GM18873 (cell line): ENCODE data around the gene TBX5.
"Not testable (repeated sequence)": the region's sequence is repeated elsewhere in the genome, so short reads cannot be mapped to it uniquely, and the experiment has no call there.

Source experiments
- ATAC-seq: cut with Tn5 transposase; IDR thresholded peaks from one replicate; pipeline ENCODE4 v1.9.1; 2021; ENCODE audit warnings: mild to moderate bottlenecking, moderate library complexity, moderate number of reproducible peaks; ENCODE audit not compliant: unreplicated experiment, low FRiP score

The TBX5 gene

DNA sequence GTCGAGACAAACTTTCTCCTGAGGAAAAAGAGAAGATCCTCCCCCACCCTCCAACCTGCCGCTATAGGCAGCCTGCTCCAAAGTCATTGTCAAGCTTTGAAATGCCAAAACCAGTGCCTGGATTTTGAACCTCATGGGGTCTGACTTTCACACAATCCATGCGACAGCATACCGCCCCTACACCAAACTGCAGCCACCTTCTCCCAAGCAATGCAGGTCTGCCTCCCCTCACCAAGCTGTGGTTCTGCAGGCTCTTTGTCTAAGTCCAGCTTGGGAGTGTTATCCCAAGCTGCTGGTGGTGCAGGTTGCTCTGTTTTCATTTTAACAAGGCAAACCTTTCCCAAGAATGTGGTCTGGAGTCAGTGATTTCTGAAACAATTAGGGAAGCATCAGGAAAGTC, 12.4 kb downstream of the TBX5 start:
- no peak for ATAC-seq

DNA sequence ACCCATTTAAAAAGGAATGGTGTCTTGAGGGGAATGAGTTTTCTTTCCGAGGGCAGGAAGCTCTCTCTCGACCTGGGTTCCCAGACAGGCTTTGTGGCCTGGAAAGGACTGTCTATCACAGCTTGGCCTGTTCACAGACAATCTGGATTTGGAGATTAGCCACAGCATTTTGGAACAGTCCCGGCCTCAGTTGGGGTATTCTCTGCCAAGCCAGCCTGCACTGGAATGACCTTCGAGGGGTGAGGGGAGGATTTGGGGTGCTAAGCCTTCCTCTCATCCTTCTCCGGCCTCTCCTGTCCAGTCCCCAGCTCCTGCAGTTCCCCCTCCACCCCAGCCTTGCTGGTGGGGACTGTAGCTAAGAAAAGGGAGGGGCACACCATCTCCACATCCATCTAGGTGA, 13.0 kb downstream of the TBX5 start:
- ATAC-seq = no peak

DNA sequence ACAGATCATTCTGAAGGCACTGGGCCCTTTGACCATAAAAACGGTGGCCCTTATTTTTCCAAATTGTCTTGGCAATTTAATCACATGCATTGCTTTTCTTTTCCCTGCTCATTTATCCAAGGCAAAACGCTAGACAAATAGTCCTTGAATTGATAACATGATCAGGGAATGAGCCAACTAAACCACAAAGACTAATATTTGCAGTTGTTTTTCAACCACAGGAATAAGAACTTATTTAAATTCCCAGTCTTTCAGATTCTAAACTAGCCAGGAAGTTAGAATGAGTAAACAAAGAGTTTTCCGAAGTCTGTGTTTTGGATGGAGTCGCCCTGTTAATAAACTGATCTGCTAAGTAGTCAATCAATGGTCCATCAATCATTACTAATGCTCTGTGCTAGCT, 14.9 kb downstream of the TBX5 start:
- ATAC-seq = no peak

DNA sequence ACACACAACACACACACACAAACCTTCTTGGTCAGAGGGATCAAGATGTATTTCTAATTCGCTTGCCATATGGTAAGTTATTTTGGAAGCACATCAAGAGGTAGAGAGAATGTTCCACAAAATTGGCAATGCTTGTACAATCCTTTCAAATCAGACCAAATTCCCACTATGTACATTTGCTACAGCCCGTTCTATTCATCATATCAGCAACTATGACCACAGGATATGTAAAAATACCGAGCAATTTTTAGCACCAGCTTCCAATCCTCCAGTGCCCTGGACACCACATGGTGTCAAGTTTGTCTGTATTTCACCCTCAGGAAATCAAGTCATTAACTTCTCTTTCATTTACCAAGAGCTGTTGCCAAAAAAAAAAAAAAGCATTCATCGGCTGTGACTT, 21.2 kb downstream of the TBX5 start:
- ATAC-seq = no peak

DNA sequence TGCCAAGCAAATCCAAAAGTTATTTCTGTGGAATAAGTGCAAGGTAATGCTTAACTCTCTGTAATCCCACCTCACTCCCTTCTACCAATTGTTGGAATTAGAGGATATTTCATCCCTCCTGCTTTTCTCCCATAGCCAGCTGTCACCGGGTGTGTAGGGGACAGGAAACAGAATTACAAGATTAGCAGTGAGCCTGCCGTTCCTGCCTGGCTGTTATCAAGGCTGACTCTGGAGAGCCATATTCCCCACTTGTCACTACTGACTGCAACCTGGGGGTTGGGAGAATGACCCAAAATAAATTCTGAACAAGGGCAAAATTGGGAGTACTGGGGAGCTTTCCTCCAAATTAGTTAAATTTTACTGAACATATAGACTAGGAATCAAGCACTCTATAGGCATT, 24.8 kb downstream of the TBX5 start:
- ATAC-seq = no peak

DNA sequence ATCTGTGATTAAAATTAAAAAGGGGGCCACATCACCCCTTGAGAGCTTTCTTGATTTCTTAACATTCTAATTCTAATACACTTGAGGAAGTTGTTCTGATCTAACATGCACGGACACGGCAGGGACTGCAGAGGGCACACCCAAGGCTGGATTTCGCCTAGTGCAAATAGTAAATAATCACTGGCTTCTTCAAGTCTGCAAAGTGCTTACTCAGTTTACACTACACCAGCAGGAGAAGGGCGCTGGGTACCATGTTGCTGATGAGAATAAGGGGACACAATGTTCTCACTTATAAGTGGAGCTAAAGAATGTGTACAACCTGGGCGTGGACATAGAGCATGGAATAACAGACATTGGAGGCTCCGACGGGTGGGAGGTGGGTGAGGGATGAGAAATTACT, 34.2 kb downstream of the TBX5 start:
- ATAC-seq = no peak

DNA sequence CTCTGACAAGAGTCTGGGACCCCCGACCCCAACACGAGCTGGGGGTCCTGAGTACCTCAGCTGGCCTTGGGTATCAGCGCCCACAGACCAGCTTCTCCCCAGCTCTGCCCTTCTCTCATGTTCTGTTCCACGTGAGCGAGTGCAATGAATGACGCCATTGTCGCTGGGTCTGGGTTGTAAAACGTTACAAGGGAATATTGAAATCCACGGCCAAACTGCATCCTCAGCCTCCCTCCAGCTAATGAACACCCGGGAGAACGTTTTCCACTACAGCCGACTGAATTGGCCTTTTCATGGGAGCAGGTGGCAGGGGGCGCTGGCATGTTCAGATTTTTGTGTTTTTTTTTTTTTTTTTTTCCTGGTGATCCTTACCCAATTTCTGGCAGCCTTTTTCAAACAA, 34.7 kb downstream of the TBX5 start:
- ATAC-seq = no peak

DNA sequence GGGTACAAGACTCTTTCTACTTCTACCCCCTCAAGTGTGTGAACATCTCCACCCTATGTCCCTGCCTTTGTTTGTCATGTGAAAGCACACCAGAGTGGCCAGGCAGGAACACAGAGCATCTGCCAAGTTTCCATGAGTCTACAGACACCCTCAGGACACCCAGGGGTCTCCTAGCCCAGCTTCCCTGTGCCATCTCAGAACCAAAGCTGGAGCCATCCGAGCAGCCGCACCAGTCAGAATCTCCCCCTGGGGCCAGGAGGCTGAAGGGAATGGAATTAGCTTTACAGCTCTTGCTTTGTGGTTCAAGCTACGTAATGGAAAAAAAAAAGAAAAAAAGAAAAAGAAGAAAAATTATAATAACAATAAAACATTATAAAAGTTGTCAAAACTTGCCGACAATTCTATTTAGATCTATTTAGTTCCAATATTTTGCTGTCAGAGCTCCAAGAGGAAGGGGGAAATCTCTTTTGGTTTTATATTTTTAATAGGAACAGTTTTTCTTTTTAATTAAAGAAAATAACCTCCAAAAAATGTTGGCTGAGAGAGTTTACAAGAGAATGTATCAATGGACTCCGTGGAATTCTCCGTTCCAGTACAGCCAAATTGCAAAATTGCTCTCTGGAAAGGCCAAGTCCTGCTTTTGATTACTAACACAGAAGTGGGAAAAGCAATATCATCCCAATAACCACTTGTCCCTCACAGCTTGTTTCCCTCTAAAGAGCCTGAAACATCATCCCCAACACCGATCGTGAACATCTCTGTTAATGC, 37.1 kb downstream of the TBX5 start:
- no peak for ATAC-seq

DNA sequence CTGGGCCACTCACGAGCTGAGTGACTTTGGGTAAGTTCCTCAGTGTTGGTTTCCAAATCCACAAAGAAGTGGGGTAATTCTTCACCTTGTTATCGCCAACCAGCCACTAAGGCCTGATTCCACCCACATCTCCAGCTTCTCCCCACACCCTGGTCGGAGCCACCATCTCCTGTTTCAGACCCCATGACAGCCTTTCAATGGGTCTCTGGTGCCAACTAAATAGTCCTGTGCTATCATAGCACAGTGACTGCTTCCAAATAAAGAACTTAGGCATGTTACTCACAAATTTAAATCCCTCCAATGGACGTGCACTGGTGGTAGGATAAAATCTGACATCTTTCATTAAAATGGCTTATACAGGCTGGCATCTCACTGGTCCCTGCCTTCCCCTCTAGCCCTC, 44.0 kb downstream of the TBX5 start:
- no peak for ATAC-seq

DNA sequence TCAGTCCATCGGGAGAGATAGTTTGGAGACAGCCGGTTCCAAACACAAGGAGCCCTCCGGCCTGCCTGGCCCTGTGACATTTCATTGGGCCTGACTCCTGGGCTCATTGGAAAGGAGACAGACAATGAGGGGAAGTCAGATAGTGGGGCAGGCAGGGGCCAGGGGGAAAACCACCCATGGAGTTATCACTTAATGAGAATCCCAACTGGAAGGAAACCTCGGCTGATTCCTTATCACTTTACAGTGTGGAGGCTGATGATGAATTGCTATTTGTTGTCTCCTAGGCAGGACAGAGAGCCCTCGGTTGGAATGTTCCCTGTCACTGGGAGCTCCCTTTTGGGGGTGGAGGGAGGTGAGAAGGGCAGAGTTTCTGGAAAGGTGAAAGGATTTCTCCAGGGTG, 44.4 kb downstream of the TBX5 start:
- no peak for ATAC-seq

DNA sequence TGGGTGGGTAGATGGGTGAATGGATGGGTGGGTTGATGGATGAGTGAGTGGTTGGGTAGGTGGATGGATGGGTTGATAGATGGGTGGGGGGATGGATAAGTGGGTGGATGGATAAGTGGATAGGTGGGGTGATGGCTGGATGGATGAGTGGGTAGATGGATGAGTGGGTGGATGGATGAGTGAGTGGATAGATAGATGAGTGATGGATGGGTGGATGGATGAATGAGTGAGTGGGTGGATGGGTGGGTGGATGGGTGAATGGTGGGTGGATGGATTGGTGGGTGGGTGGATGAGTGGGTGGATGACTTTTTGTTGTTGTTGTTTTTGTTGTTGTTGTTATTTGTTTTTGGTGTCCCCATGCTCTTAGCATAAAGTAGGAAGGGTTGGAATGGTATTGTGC, 45.5 kb downstream of the TBX5 start:
- no peak for ATAC-seq

DNA sequence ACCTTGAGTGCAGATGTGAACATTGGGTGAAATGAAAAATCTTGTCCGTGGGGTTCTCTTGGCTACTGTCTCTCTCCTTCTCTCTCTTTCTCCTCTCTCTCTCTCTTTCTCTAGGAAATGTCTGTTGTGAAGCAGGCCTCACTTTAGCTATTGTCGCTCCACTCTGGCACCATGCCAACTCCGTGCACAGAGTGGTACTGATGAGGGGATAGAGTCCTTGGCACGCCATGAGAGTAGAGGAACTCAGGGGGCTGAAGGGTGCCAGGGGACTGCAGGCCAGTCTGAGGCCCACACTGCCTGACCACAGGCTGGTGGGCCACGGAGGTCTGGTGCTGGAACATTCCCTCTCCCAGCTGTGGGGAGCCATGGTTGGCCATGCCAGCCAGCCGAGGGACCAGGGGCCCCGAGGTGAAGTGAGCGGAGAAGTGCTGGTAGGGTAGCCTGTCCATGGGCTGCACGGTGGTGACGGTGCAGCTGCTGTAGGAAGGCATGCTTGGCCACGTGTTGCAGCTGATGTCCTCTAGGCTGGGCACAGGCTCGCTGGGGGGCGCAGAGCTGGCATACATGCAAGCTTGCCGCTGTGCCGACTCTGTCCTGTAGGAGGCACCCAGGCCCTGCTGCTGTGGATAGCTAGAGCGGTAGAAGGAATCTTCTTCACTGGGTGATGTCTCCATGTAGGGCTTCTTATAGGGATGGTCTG, 50.4 kb downstream of the TBX5 start:
- ATAC-seq = no peak

DNA sequence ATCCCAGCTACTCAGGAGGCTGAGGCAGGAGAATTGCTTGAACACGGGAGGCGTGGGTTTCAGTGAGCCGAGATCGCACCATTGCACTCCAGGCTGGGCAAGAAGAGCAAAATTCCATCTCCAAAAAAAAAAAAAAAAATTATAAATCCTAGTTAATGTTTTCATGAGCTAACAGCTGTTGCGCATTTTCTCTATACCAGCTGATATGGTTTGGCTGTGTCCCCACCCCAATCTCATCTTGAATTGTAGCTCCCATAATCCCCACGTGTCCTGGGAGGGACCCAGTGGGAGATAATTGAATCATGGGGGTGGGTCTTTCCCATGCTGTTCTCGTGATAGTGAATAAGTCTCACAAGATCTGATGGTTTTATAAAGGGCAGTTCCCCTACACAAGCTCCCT, 56.7 kb downstream of the TBX5 start:
- ATAC-seq = not testable (repeated sequence)

DNA sequence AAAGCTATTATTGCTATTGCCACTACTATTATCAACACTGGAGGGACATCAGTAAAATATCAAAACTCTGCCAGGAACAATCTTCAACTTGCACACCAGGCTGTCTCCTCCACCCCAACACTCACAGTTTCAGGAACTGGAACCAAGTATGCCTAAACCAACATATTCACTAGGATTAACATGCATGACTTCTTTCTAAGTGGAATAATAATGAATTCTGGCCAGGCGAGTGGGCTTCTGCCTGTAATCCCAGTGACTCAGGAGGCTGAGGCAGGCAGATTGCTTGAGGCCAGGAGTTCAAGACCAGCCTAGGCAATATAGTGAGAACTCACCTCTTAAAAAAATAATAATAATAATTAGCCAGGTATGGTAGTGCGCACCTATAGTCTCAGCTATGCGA, 58.1 kb downstream of the TBX5 start:
- ATAC-seq = no peak

DNA sequence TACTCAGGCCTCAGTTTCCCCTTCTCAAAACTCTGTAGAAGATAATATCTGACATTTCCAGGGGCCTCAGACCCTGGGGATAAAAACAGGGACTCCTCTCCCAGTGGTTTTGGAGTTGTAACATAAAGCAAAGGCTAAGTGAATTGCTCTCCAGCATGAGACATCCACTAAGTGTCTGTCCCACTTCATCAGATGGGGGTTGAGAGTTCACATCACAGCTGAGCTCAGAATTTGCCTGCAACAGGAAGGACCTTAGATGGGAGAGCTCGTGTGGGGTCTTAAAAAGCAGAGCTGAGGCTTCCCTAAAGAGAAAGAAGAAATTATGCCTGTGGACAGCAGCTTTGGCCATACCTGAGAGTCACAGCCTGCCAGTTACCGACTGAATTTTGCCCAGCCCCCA, 61.1 kb downstream of the TBX5 start:
- ATAC-seq = no peak

DNA sequence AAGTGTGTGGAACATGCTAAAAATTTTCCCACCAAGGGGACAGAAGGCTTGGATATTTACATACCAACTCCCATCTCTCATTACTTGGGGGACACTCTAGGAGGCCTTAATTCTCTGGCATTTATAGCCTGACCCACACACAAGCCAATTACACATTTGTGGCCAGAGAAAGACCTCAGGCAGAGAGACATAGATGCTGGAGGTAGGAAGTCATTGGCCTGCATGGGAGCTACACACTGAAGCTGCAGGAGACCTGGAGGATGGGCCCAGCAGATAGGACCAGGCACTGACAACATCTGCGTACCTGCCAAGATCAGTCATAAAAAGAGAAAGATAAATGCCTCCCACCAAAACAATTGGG, 61.7 kb downstream of the TBX5 start:
- no peak for ATAC-seq

DNA sequence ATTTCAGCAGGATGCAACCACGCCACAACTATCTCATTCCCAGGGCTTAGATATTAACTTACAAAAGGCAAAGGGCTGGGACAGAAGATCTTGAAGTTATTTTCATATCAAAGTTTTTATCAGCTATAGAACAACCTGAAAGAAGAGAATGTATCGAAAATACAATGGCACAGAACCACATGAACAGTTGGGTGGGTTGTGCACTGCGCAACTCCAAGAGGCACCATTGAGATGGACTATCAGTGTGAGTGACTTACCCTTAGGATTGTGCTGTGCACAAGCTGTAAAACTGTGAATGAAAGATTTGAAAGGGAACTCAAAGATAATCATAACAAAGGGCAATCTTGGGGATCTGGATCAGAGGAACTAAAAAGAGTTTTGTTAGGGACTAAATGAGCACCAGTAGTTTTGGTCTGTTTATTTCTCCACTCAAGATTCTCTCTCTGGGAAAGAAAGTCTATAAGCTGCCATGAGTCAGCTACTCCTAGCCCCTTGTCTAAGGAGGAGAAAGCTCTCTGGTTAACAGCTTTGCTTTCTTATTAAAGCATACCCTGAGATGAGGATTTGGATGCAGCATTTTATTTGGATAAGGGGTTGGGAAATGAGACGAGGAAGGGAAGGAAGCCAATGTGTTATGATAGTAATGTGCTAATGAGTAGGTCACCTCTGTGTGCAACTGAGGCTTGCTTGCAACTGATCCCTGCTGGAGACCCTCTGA, 62.2 kb downstream of the TBX5 start:
- ATAC-seq = no peak

DNA sequence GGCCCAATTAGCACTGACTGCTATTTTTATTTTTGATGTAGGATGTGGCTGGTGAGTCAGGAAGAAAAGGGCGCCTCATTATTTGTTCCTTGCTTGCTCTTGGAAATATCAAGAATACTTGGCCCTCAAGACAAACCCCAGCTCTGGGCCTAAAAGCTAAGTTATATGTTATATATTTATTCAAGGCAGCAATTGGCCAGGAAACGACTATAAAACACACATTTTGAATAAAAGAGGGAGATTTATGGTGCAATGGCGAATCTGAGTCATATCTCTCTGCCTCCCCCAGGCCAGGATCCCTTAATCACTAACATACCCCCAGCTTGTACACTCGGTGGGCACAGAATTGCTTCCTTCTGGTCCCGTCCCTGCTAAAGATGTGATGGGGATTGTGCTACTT, 63.3 kb downstream of the TBX5 start:
- no peak for ATAC-seq

DNA sequence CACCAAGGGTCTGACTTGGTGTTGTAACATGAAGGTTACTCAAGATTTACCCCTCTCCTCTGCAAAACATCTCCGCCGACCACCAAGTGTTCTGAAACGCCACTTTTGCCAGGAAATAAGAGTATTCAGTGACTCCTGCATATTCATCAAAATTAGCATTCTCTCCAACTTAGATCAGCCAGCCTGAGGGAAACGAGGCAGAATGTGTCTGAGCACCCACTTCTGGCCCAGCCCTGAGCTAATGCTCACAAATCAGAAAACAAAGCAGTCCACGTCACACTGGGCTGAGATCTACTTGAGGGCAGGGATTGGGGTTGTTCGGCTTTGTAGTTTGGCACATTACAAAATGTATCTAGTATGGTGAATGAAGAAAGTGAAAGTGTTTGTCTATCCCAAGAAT, 64.3 kb downstream of the TBX5 start:
- ATAC-seq = no peak

DNA sequence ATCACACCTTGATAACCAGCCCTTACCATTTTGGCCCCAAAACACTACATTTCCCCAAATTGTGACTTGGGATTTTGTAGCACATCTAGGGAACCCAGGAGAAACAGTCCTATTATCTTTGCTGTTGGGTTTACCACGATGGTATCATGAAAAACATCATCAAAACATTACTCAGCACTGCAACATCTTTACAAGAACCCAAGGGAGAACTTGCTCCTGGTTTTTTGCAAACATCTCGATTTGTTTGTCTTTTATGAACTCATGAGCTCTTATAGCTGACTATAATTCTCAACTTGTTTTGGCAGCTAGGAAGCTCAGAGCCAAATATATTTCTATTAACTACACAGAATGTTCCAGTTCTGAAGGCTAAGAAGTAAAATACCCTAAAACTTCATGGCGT, 65.7 kb downstream of the TBX5 start:
- no peak for ATAC-seq

DNA sequence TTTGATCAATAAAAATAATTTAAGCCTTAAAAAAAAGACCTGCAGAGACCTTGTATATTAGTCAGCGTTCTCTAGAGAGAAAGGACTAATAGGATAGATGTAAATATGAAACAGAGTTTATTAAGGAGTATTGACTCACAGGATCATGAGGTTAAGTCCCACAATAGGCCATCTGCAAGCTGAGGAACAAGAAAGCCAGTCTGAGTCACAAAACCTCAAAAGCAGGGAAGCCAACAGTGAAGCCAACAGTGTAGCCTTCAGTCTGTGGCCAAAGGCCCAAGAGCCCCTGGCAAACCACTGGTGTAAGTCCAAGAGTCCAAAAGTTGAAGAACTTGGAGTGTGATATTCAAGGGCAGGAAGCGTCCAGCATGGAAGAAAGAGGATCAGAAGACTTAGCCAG, 66.3 kb downstream of the TBX5 start:
- ATAC-seq = no peak

DNA sequence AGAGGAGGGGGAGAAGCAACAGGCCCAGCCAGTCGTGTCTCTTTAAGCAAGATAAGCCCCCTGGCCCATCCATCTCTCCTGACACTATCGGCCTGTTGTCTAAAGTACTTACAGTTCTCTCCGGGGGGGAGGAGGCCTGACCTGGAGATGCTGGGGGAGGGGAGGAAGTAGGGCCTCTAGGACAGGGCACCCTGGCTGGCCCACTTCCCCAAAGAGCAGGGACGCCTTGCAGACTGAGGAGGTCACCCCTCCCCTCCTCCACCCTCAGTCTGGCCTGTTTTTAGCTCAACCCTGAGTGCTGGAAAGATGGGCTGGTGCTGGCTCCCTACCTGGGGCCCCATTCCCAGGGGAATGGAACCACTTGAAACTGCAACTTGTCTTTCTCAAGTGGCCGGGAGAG, 70.3 kb downstream of the TBX5 start:
- ATAC-seq = no peak
